ENCODE data around the gene KLHL14.

GRCh38 chr18:32763293-32763692 lies 9.5 kb downstream of the KLHL14 start:
- no peak for TF ChIP-seq CTCF (IDR thresholded peaks at IDR 0.05)
- no peak for TF ChIP-seq POLR2A (IDR thresholded peaks at IDR 0.05)
- TF ChIP-seq EP300 (IDR thresholded peaks at IDR 0.05; ENCODE audit: low read depth), result no peak
